H1 (cell line): ENCODE results near the gene EEF1AKMT2. TPM values are rescaled to one million over a fixed set of nuclear protein-coding genes. Genes with fewer than 3 reads are reported as not detected.

ENCODE experiments used
- CTCF ChIA-PET: fragments of 300-600 bp; sonication (Branson Sonifier 250); formaldehyde crosslinking; loops from one replicate; lab custom pipeline; 2021; ENCODE audit not compliant: partially characterized antibody; lab: Charles Lee
- POLR2A ChIA-PET: fragments of 300-600 bp; sonication (Branson Sonifier 250); formaldehyde crosslinking; loops from one replicate; lab custom pipeline; 2021; ENCODE audit warnings: inconsistent platforms; ENCODE audit not compliant: partially characterized antibody; lab: Charles Lee
- DNase-seq, 2 experiments: peaks; one replicate each; pipeline versions ENCODE4 v3.0.0 to v3.0.0-alpha.2; 2010 to 2022; ENCODE audit warnings: low spot score in 2 of 2, low read depth in 1 of 2, mixed read lengths in 1 of 2
- FAIRE-seq: peaks from 2 replicates; lab custom pipeline; 2011; peaks lifted over from hg19 to GRCh38; lab: Jason Lieb, UNC
- H2AFZ ChIP-seq: 2 replicates; pipeline ENCODE4 v1.8.1; 2012; ENCODE audit warnings: low read length, inconsistent platforms
- H2AK5ac ChIP-seq: 2 replicates; pipeline ENCODE4 v1.6.1; 2013; ENCODE audit warnings: low read depth, low read length
- H2BK120ac ChIP-seq: replicated peaks from 2 replicates; pipeline ENCODE3; 2013; ENCODE audit warnings: low read depth, low read length, inconsistent platforms
- H2BK12ac ChIP-seq: 2 replicates; pipeline ENCODE4 v1.6.1; 2013; ENCODE audit warnings: low read depth, low read length
- H2BK15ac ChIP-seq: 2 replicates; pipeline ENCODE4 v1.6.1; 2013; ENCODE audit warnings: low read length
- H2BK20ac ChIP-seq: 2 replicates; pipeline ENCODE4 v1.6.1; 2013; ENCODE audit warnings: low read length
- H2BK5ac ChIP-seq: 2 replicates; pipeline ENCODE4 v1.6.1; 2013; ENCODE audit warnings: low read depth, low read length
- H3K14ac ChIP-seq: 2 replicates; pipeline ENCODE4 v1.6.1; 2013; ENCODE audit warnings: inconsistent platforms; ENCODE audit not compliant: insufficient read length
- H3K18ac ChIP-seq: 2 replicates; pipeline ENCODE4 v1.6.1; 2013; ENCODE audit warnings: low read length; ENCODE audit errors: extremely low read depth
- H3K23ac ChIP-seq: 2 replicates; pipeline ENCODE4 v1.6.1; 2013; ENCODE audit warnings: inconsistent platforms; ENCODE audit not compliant: insufficient read length
- H3K23me2 ChIP-seq: 2 replicates; pipeline ENCODE4 v1.6.1; 2013; ENCODE audit warnings: low read depth, low read length
- H3K27ac ChIP-seq: 2 replicates; pipeline ENCODE4 v1.6.1; 2011; ENCODE audit warnings: low read depth, low read length, inconsistent platforms
- H3K27me3 ChIP-seq, 4 experiments: replicated peaks in 1 of 4; 1 replicate in 1 of 4; 2 replicates in 3 of 4; pipeline versions ENCODE4 v1.6.1 to v1.8.1; 2011 to 2013; ENCODE audit warnings: low read length in 3 of 4, mild to moderate bottlenecking in 3 of 4, inconsistent platforms in 2 of 4, mixed read lengths in 2 of 4, moderate library complexity in 1 of 4; ENCODE audit not compliant: control insufficient read depth in 3 of 4, insufficient read depth in 3 of 4; ENCODE audit errors: extremely low read depth in 1 of 4
- H3K36me3 ChIP-seq, 4 experiments: 2 replicates each; pipeline versions ENCODE4 v1.6.1 to v1.8.1; 2011 to 2013; ENCODE audit warnings: mild to moderate bottlenecking in 4 of 4, low read length in 3 of 4, moderate library complexity in 2 of 4, control low read depth in 1 of 4, inconsistent platforms in 1 of 4; ENCODE audit not compliant: insufficient read depth in 4 of 4, control insufficient read depth in 2 of 4
- H3K4ac ChIP-seq: replicated peaks from 2 replicates; pipeline ENCODE3; 2013; ENCODE audit warnings: low read length, low read depth, mixed read lengths, inconsistent platforms; ENCODE audit not compliant: insufficient read length
- H3K4me1 ChIP-seq, 4 experiments: replicated peaks in 1 of 4; 1 replicate in 1 of 4; 2 replicates in 3 of 4; pipeline versions ENCODE4 v1.6.1 to v1.8.1; 2011 to 2013; ENCODE audit warnings: low read length in 3 of 4, inconsistent platforms in 2 of 4, mixed read lengths in 1 of 4; ENCODE audit not compliant: insufficient read depth in 4 of 4, control insufficient read depth in 3 of 4
- H3K4me2 ChIP-seq, 2 experiments: 2 replicates each; pipeline versions ENCODE4 v1.6.1 to v1.8.1; 2011 to 2013; ENCODE audit warnings: low read depth in 2 of 2, low read length in 2 of 2, control low read depth in 1 of 2, inconsistent platforms in 1 of 2, mild to moderate bottlenecking in 1 of 2; ENCODE audit not compliant: insufficient read depth in 1 of 2
- H3K4me3 ChIP-seq, 4 experiments: fragments of 200-600, 300-600 bp in 1 of 4; sonication (generic), shearing (Covaris generic), sonication (Bioruptor Twin) in 1 of 4; 2 replicates each; pipeline versions ENCODE4 v1.5.1 to v1.8.1; 2011 to 2016; ENCODE audit warnings: low read length in 4 of 4, low read depth in 3 of 4, control low read depth in 2 of 4, inconsistent platforms in 2 of 4, mild to moderate bottlenecking in 2 of 4, mixed read lengths in 1 of 4, moderate library complexity in 1 of 4; ENCODE audit not compliant: insufficient read depth in 2 of 4; ENCODE audit errors: extremely low read depth in 1 of 4
- H3K56ac ChIP-seq: replicated peaks from 2 replicates; pipeline ENCODE3; 2013; ENCODE audit warnings: low read depth, mild to moderate bottlenecking, mixed read lengths, low read length, inconsistent platforms; ENCODE audit not compliant: insufficient read length
- H3K79me1 ChIP-seq: 2 replicates; pipeline ENCODE4 v1.6.1; 2013; ENCODE audit warnings: low read depth, low read length, control low read depth
- H3K79me2 ChIP-seq, 2 experiments: 2 replicates each; pipeline versions ENCODE4 v1.6.1 to v1.8.1; 2012 to 2013; ENCODE audit warnings: low read length in 2 of 2, mild to moderate bottlenecking in 2 of 2, inconsistent platforms in 1 of 2; ENCODE audit not compliant: insufficient read depth in 2 of 2, control insufficient read depth in 1 of 2
- H3K9ac ChIP-seq, 4 experiments: replicated peaks in 1 of 4; 1 replicate in 1 of 4; 2 replicates in 3 of 4; pipeline versions ENCODE4 v1.6.1 to v1.8.1; 2011 to 2013; ENCODE audit warnings: low read depth in 3 of 4, low read length in 3 of 4, control low read depth in 2 of 4, mild to moderate bottlenecking in 2 of 4, moderate library complexity in 2 of 4, inconsistent platforms in 1 of 4; ENCODE audit errors: extremely low read depth in 1 of 4
- H3K9me3 ChIP-seq, 2 experiments: 2 replicates each; pipeline versions ENCODE4 v1.6.1 to v1.8.1; 2012 to 2013; ENCODE audit warnings: mild to moderate bottlenecking in 2 of 2, moderate library complexity in 2 of 2, control low read depth in 1 of 2, inconsistent platforms in 1 of 2, low read depth in 1 of 2, low read length in 1 of 2, mixed read lengths in 1 of 2; ENCODE audit not compliant: insufficient read depth in 2 of 2
- H4K20me1 ChIP-seq, 2 experiments: replicated peaks in 1 of 2; 2 replicates each; pipeline versions ENCODE3 to v1.8.1; 2011 to 2013; ENCODE audit warnings: inconsistent platforms in 2 of 2, low read length in 2 of 2, mild to moderate bottlenecking in 1 of 2; ENCODE audit not compliant: insufficient read depth in 2 of 2, control insufficient read depth in 1 of 2
- H4K5ac ChIP-seq: 2 replicates; pipeline ENCODE4 v1.6.1; 2013; ENCODE audit warnings: low read length, low read depth, mixed read lengths, inconsistent platforms; ENCODE audit not compliant: insufficient read length
- H4K8ac ChIP-seq: 2 replicates; pipeline ENCODE4 v1.8.0; 2013; ENCODE audit warnings: mild to moderate bottlenecking, moderate library complexity, low read length, inconsistent platforms; ENCODE audit not compliant: insufficient read depth; ENCODE audit errors: extremely low read depth
- H4K91ac ChIP-seq: replicated peaks from 2 replicates; pipeline ENCODE3; 2013; ENCODE audit warnings: low read length, mixed read lengths, inconsistent platforms; ENCODE audit not compliant: insufficient read length
- BACH1 ChIP-seq: IDR thresholded peaks from 2 replicates; pipeline ENCODE4 v1.6.1; 2012; ENCODE audit warnings: low read length, improper control_type of control experiment
- CHD2 ChIP-seq: IDR thresholded peaks from 2 replicates; pipeline ENCODE4 v1.6.1; 2012; ENCODE audit warnings: low read length, improper control_type of control experiment
- EP300 ChIP-seq, 2 experiments: IDR thresholded peaks; 1 replicate in 1 of 2; 2 replicates in 1 of 2; pipeline ENCODE4 v1.6.1; 2011 to 2012; ENCODE audit warnings: low read depth in 2 of 2, low read length in 2 of 2, mild to moderate bottlenecking in 2 of 2, borderline replicate concordance in 1 of 2, inconsistent platforms in 1 of 2, moderate library complexity in 1 of 2
- GABPA ChIP-seq: IDR thresholded peaks from 2 replicates; pipeline ENCODE4 v1.6.1; 2011; ENCODE audit warnings: mild to moderate bottlenecking, low read length, moderate library complexity, borderline replicate concordance; ENCODE audit not compliant: insufficient read depth
- GTF2F1 ChIP-seq: IDR thresholded peaks from 2 replicates; pipeline ENCODE4 v1.6.1; 2012; ENCODE audit warnings: low read depth, low read length, improper control_type of control experiment, borderline replicate concordance
- MAFK ChIP-seq: IDR thresholded peaks from 2 replicates; pipeline ENCODE4 v1.6.1; 2012; ENCODE audit warnings: low read depth, mild to moderate bottlenecking, improper control_type of control experiment, low read length
- RBBP5 ChIP-seq: IDR thresholded peaks from 2 replicates; pipeline ENCODE4 v1.7.1; 2012; ENCODE audit warnings: low read depth, mild to moderate bottlenecking, inconsistent platforms, low read length, moderate library complexity, borderline replicate concordance
- SIX5 ChIP-seq: IDR thresholded peaks from 2 replicates; pipeline ENCODE4 v1.6.1; 2011; ENCODE audit warnings: mild to moderate bottlenecking, low read depth, low read length
- SP1 ChIP-seq: IDR thresholded peaks from 2 replicates; pipeline ENCODE4 v1.6.1; 2011; ENCODE audit warnings: low read depth, low read length
- SP2 ChIP-seq: IDR thresholded peaks from 2 replicates; pipeline ENCODE4 v1.6.1; 2012; ENCODE audit warnings: mild to moderate bottlenecking, low read length, inconsistent platforms
- WGBS, 2 experiments: shearing (Covaris generic) in 1 of 2; methylation state at CpG; one replicate each; pipeline versions ENCODE4 v1.1.6 to v1.1.7; 2013 to 2015; ENCODE audit warnings: low lambda C conversion rate in 2 of 2, mixed read lengths in 2 of 2, inconsistent platforms in 1 of 2, low coverage in 1 of 2, missing lambda C conversion rate in 1 of 2; ENCODE audit not compliant: insufficient replicate concordance in 2 of 2, insufficient coverage in 1 of 2, insufficient read length in 1 of 2; ENCODE audit errors: extremely low coverage in 1 of 2, missing lambda C conversion rate in 1 of 2; 5-methylcytosine and 5-hydroxymethylcytosine counted together
- polyA plus RNA-seq, 7 experiments: library from polyadenylated mRNA; depleted of rRNA in 3 of 7; stranded (reverse) in 5 of 7; unstranded in 2 of 7; fragments of >200 nt in 5 of 7; fragments of 200-250 nt in 2 of 7; gene quantifications; 1 replicate in 5 of 7; 2 replicates in 1 of 7; 4 replicates in 1 of 7; pipeline versions ENCODE4 v1.2.1 to v1.2.3, GENCODE V29; 2011 to 2013; ENCODE audit warnings: missing spikeins in 2 of 7, mixed read lengths in 2 of 7
- total RNA-seq: library from RNA; stranded (reverse); fragmentation: NEBNext Ultra II Directional; extraction: Animal tissue kit (Norgen Biotek cat#: 25700); gene quantifications from 2 replicates; pipeline ENCODE4 v1.2.1, GENCODE V29; 2021

EEF1AKMT2 gene
- total and polyA plus RNA-seq, 2 of the 8 experiments (the other 6 are each of a cell fraction or from before 2014, with no cell fraction given) = 9.8 to 26.8 TPM

- Histone ChIP-seq H2AFZ (no peak overlapping the region), H2AK5ac (no peak overlapping the region), H3K23ac (no peak overlapping the region), H2BK12ac (no peak overlapping the region), H3K27ac (no peak overlapping the region), H4K5ac (no peak overlapping the region), H2BK120ac (no peak overlapping the region), H3K4me1 (peaks cover 0 to 4% (median under 1%) of the 10 kb centered on the region in 4 experiments; a peak in 4 of 7 replicates), H3K9me3 (no peaks in the 10 kb centered on the region), H3K23me2 (no peaks in the 10 kb centered on the region), H2BK5ac (no peak overlapping the region), H3K56ac (no peak overlapping the region), H3K14ac (no peak overlapping the region), H3K18ac (no peak overlapping the region), H3K4me3 (no peak overlapping the region), H3K9ac (no peak overlapping the region), H3K4me2 (no peak overlapping the region), H4K91ac (no peak overlapping the region), H3K79me2 (no peaks in the 10 kb centered on the region), H3K4ac (no peak overlapping the region), H3K79me1 (peaks cover 5% of the 10 kb centered on the region), H3K27me3 (no peaks in the 10 kb centered on the region), H3K36me3 (no peaks in the 10 kb centered on the region), H4K20me1 (peaks cover 0 to 12% of the 10 kb centered on the region in 2 experiments), H4K8ac (no peak overlapping the region), H2BK15ac (no peak overlapping the region), H2BK20ac (no peak overlapping the region)
- ChIA-PET POLR2A (no interaction called here), CTCF (interaction anchor here (0.8 to 10.3 kb wide), 4 partner anchors 11 to 196 kb away, joined by 3 to 86 read pairs (median 4); no protein-coding TSS in a partner anchor)
- DNase-seq = no peak
- no peak for FAIRE-seq
- WGBS, 2 experiments = 87% methylated on average over 14 of the region's 14 CpGs; no CpG with 5 or more reads in 1 of the 2 experiments
- TF ChIP-seq SP1 = no peak
- no peak for TF ChIP-seq GABPA
- no peak for TF ChIP-seq MAFK
- no peak for TF ChIP-seq SIX5
- no peak for TF ChIP-seq BACH1
- no peak for TF ChIP-seq EP300 (IDR thresholded peaks at IDR 0.05; ENCODE audit: borderline replicate concordance in 1 of 2, low read depth in 2 of 2, low read length in 2 of 2)
- TF ChIP-seq GTF2F1 = no peak
- no peak for TF ChIP-seq CHD2
- no peak for TF ChIP-seq RBBP5
- no peak for TF ChIP-seq SP2
Measured at GRCh38 chr10:124728071-124728829, 63.4 kb downstream of the EEF1AKMT2 start.
